NCI-H526 treated with DMSO at 0.1 percent for 48 hours (cell line): ENCODE results near the gene ZC3H15.
"Not testable (repeated sequence)": the region's sequence is repeated elsewhere in the genome, so short reads cannot be mapped to it uniquely, and the experiment has no call there.

Experiments used
- DNase-seq: peaks from one replicate; lab custom pipeline; 2025; lab: John Stamatoyannopoulos, UW

Gene ZC3H15

GRCh38 chr2:186485871-186486650 lies at the start of gene ZC3H15:
TSS of gene ZC3H15 (plus strand) at chr2:186486260. CDS start at chr2:186486383, 123 bp downstream.
- peak; percentile 92 for DNase-seq

GRCh38 chr2:186437719-186438118 lies 48.3 kb upstream of the ZC3H15 start:
- no peak for DNase-seq

GRCh38 chr2:186439673-186440095 lies 46.4 kb upstream of the ZC3H15 start:
- not testable (repeated sequence) for DNase-seq

GRCh38 chr2:186440506-186440905 lies 45.6 kb upstream of the ZC3H15 start:
- no peak for DNase-seq

GRCh38 chr2:186442885-186443284 lies 43.2 kb upstream of the ZC3H15 start:
- no peak for DNase-seq

GRCh38 chr2:186443851-186444250 lies 42.2 kb upstream of the ZC3H15 start:
- no peak for DNase-seq

- DNase-seq = no peak
Measured at GRCh38 chr2:186445506-186445905, 40.6 kb upstream of the ZC3H15 start.

- no peak for DNase-seq
Measured at GRCh38 chr2:186455613-186456012, 30.4 kb upstream of the ZC3H15 start.

GRCh38 chr2:186456941-186457340 lies 29.1 kb upstream of the ZC3H15 start:
- no peak for DNase-seq

GRCh38 chr2:186457908-186458307 lies 28.2 kb upstream of the ZC3H15 start:
- no peak for DNase-seq

GRCh38 chr2:186459009-186459408 lies 27.1 kb upstream of the ZC3H15 start:
- peak; percentile 14 for DNase-seq

GRCh38 chr2:186460465-186460864 lies 25.6 kb upstream of the ZC3H15 start:
- no peak for DNase-seq

- no peak for DNase-seq
Measured at GRCh38 chr2:186466743-186467142, 19.3 kb upstream of the ZC3H15 start.

GRCh38 chr2:186467421-186467820 lies 18.6 kb upstream of the ZC3H15 start:
- no peak for DNase-seq

- not testable (repeated sequence) for DNase-seq
Measured at GRCh38 chr2:186472722-186473493, 13.2 kb upstream of the ZC3H15 start.

GRCh38 chr2:186474239-186474638 lies 11.8 kb upstream of the ZC3H15 start:
- DNase-seq = not testable (repeated sequence)

GRCh38 chr2:186477790-186478189 lies 8.3 kb upstream of the ZC3H15 start:
- DNase-seq = no peak

- no peak for DNase-seq
Measured at GRCh38 chr2:186480991-186481390, 5.1 kb upstream of the ZC3H15 start.

- no peak for DNase-seq
Measured at GRCh38 chr2:186484062-186484735, 1.9 kb upstream of the ZC3H15 start.

GRCh38 chr2:186485576-186485870 lies 537 bp upstream of the ZC3H15 start:
- no peak for DNase-seq

- DNase-seq = no peak
Measured at GRCh38 chr2:186486651-186487647, 889 bp downstream of the ZC3H15 start.
